Esophagus (tissue), 2 donors: Measurements from ENCODE around the gene RASGRF1. TPM values are rescaled to one million over a fixed set of nuclear protein-coding genes. Genes with fewer than 3 reads are reported as not detected.
A peak's percentile ranks its signal among the peaks of the same experiment; 100 is the strongest.

ENCODE experiments used
- H3K27ac ChIP-seq, 2 donors: one replicate each; pipeline ENCODE4 v1.5.1; 2013; ENCODE audit warnings: low read depth in 2 of 2, mild to moderate bottlenecking in 2 of 2, inconsistent platforms in 1 of 2, low read length in 1 of 2, moderate library complexity in 1 of 2
- H3K27me3 ChIP-seq, 2 donors: one replicate each; pipeline ENCODE4 v1.6.1; 2013; ENCODE audit warnings: low read length in 2 of 2, control low read depth in 1 of 2, mild to moderate bottlenecking in 1 of 2; ENCODE audit not compliant: insufficient read depth in 2 of 2, control insufficient read depth in 1 of 2
- H3K36me3 ChIP-seq, 2 donors: one replicate each; pipeline ENCODE4 v1.6.1; 2013; ENCODE audit warnings: low read length in 1 of 2; ENCODE audit not compliant: control insufficient read depth in 2 of 2, insufficient read depth in 2 of 2
- H3K4me1 ChIP-seq, 2 donors: one replicate each; pipeline ENCODE4 v1.6.1; 2013; ENCODE audit warnings: low read length in 1 of 2; ENCODE audit not compliant: control insufficient read depth in 2 of 2, insufficient read depth in 2 of 2
- H3K4me3 ChIP-seq, 2 donors: one replicate each; pipeline ENCODE4 v1.5.1; 2013; ENCODE audit warnings: low read length in 2 of 2, mild to moderate bottlenecking in 2 of 2, low read depth in 1 of 2, moderate library complexity in 1 of 2
- H3K9me3 ChIP-seq, 2 donors: one replicate each; pipeline ENCODE4 v1.6.1; 2013; ENCODE audit warnings: mild to moderate bottlenecking in 2 of 2, low read depth in 1 of 2, low read length in 1 of 2, moderate library complexity in 1 of 2; ENCODE audit not compliant: control insufficient read depth in 2 of 2, insufficient read depth in 1 of 2
- WGBS, 2 donors: extraction: QIAGEN DNeasy Blood & Tissue Kit; methylation state at CpG; one replicate each; pipeline ENCODE4 v1.1.7; 2013; 5-methylcytosine and 5-hydroxymethylcytosine counted together
- polyA plus RNA-seq, 2 donors: library from polyadenylated mRNA; stranded (reverse); fragments of 200-250 nt; gene quantifications; one replicate each; pipeline ENCODE4 v1.2.3, GENCODE V29; 2013
- donor health status: healthy with polysubstance abuse.
- donor health status: Bipolar disorder and iron deficiency.

Gene RASGRF1
- polyA plus RNA-seq, 2 donors = 0.02 to 0.04 TPM

DNA sequence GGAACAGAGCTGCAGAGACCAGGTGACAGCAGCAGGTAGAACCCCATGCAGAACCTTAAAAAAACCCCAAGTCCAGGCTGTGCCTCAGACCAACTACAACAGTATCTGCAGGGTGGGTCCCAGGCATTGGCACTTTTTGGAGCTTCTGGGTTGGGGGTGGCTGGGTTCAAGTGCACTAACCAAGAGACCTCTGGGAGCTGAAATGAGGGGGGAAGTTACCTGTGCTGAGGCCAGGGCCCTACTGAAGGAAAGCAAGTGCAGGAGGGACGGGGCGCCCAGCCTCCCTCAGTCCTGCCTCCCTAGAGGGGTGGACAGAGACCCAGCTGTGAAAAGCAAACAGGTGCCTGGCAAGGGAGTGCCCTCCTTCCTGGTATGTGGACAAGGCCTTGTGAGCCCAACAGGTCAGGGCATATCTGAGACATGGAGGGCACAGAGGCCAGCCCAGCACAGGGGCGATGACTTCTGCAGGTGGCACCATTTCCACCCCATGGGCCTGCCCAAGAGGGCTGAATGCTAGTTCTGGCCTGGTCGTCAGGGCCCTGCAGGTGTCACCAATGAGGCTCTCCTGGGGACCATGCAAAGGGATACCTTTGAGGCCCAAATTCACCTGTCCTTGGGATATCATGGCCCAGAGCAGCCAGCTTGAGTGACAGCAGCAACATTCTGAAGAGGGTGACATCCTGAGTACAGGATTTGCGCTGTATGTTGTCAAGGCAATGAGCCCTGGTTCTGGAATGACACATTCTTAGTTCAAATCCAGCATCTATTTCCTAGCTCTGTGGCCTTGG lies 164.4 kb downstream of the RASGRF1 start:
- peaks cover 0 to 2% of the 10 kb centered on the region in 2 donors for H3K9me3 ChIP-seq
- H3K27me3 ChIP-seq = no peaks in the 10 kb centered on the region
- H3K27ac ChIP-seq = no peak overlapping the region
- 88 to 96% methylated on average over 5 of the region's 5 CpGs for WGBS, 2 donors
- peaks cover 18 to 37% of the 10 kb centered on the region in 2 donors for H3K36me3 ChIP-seq
- H3K4me3 ChIP-seq = no peak overlapping the region
- peaks cover 0 to 23% of the 10 kb centered on the region in 2 donors for H3K4me1 ChIP-seq

DNA sequence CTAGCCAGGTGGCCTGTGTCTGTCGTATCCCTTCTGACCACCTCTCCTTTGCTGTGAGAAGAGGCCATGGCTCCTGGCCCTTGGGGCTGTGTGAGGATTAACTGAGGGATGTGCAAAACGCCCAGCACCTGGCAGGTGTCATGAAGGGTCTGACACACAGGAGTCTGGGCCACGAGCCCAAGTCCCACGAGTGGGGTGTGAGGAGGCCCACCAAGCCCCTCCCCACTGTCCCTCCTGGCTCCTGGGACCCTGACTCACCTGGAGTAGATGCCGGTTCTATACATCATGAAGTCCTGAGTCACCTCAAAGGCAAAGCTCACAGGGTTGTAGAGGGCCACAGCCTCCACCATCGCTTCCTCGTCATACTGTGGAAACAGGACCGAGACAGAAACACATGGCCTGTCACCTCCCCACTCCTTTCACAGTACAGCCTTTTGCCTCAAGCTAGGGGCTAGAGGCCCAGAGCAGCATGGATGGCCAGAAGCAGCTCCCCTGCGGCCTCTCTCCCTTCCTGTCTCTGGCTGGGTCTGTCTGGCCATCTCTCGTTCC lies 165.4 kb downstream of the RASGRF1 start:
- Histone ChIP-seq H3K4me3 (no peak overlapping the region), H3K9me3 (peaks cover 0 to 2% of the 10 kb centered on the region in 2 donors), H3K27me3 (no peaks in the 10 kb centered on the region), H3K36me3 (peaks cover 20 to 39% of the 10 kb centered on the region in 2 donors), H3K4me1 (peaks cover 0 to 16% of the 10 kb centered on the region in 2 donors), H3K27ac (no peak overlapping the region)
- 70 to 79% methylated on average over 10 of the region's 10 CpGs for WGBS, 2 donors

DNA sequence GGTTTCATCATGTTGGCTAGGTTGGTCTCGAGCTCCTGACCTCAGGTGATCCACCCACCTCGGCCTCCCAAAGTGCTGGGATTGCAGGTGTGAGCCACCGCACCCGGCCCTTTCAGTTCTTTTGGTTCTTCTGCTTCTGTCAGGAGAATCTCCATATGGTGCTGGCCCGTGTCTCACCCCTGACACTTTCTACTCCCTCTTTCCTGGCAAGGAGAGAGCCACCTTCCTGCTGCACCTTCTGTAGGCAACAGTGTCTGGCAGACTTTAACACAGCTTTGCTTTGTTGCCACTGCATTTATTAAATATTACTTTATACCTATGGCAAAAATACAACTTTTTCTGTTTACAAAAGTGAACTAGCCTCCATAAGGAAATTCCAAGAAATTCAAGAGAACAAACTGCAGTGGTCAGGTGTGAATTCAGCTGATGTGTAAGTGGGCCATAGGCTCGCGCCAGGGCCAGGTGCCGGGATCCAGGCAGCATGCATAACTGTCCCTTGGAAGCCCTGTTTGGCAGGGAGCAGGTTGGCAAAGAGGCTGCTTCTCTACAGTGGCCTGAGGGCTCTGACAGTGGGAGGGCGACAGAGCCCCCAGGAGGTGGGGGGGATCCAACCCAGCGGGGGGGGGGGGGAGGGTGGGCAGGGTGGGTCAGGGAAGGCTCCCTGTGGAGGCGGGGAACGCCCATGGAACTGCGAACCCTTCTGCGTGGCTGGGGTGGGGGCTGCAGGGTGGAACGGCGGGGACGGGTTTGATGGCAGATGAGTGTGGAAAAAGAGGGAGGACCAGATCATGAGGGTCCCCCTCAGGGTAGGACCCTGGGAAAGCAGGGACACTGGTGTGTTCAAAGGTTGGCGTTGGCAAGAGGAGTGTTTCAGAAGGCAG lies 166.9 kb downstream of the RASGRF1 start:
- Histone ChIP-seq H3K9me3 (peaks cover 0 to 2% of the 10 kb centered on the region in 2 donors), H3K4me1 (peaks cover 0 to 12% of the 10 kb centered on the region in 2 donors), H3K36me3 (peaks cover 20 to 39% of the 10 kb centered on the region in 2 donors), H3K27me3 (no peaks in the 10 kb centered on the region), H3K4me3 (no peak overlapping the region), H3K27ac (no peak overlapping the region)
- WGBS, 2 donors = 90 to 92% methylated on average over 15 to 18 of the region's 18 CpGs

DNA sequence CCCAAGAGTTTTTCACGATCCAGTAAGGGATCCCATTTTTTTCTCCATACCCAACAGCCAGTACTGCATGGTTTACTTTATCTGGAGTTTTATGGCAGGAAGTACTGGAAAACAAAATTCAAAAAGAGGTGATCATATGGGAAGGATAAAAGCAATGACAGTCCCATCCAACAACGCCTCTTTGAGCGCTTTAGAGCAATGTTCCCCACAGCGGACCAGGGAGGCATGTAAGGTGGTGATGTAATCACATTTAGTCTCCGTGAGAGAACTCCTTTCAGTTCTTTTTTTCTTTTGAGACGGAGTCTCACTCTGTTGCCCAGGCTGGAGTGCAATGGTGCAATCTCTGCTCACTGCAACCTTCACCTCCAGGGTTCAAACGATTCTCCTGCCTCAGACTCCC lies 167.6 kb downstream of the RASGRF1 start:
- no peaks in the 10 kb centered on the region for H3K27me3 ChIP-seq
- peaks cover 0 to 11% of the 10 kb centered on the region in 2 donors for H3K4me1 ChIP-seq
- H3K9me3 ChIP-seq = peaks cover 0 to 2% of the 10 kb centered on the region in 2 donors
- WGBS, 2 donors = 77 to 78% methylated on average over 7 of the region's 7 CpGs
- H3K36me3 ChIP-seq = peaks cover 20 to 39% of the 10 kb centered on the region in 2 donors
- H3K27ac ChIP-seq = no peak overlapping the region
- H3K4me3 ChIP-seq = no peak overlapping the region

DNA sequence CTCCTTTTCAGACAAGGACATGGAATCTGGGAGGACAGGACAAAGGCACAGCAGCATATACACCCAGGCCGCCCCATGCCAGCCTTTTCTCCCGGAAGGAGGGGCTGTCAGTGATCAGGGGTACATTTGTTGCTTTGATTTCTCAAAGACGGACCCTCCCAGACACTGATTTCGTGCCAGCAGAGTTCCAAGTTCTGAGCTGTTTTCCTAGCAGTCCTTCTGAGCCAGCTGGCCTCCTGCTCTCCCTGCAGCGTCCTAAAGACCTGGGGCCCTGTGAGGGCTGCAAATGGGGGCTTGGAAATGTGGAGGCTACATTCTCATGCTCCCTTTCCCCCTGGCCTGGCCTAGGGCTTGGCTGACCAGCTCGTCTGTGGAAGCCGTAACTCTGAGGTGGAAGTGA lies 168.1 kb downstream of the RASGRF1 start:
- no peaks in the 10 kb centered on the region for H3K27me3 ChIP-seq
- peaks cover 0 to 8% of the 10 kb centered on the region in 2 donors for H3K4me1 ChIP-seq
- H3K36me3 ChIP-seq = peaks cover 23 to 38% of the 10 kb centered on the region in 2 donors
- 79 to 89% methylated on average over 7 of the region's 7 CpGs for WGBS, 2 donors
- H3K4me3 ChIP-seq = no peak overlapping the region
- H3K27ac ChIP-seq = no peak overlapping the region
- peaks cover 0 to 2% of the 10 kb centered on the region in 2 donors for H3K9me3 ChIP-seq

DNA sequence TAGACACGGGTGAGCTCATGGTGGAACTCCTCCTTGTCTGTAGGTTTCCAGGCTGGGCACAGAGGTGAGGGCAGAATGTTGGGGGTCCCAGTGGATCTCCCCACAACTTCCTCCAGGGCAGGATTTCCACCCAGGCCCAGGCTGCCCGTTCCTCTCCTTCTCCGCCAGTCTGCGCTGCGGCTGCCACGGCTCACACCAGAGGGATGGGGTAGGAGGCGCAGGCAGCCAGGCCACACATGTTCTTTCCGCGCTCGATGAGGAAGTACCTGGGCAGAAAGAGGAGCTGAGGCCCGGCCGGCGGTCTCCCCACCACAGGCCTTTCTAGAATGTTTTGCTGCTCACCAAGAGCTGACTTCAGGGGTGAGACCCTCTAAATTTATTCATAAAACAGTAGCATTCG lies 168.6 kb downstream of the RASGRF1 start:
- H3K27me3 ChIP-seq = no peaks in the 10 kb centered on the region
- H3K4me1 ChIP-seq = peaks cover 0 to 4% of the 10 kb centered on the region in 2 donors
- no peak overlapping the region for H3K27ac ChIP-seq
- H3K4me3 ChIP-seq = no peak overlapping the region
- H3K36me3 ChIP-seq = peaks cover 23 to 33% of the 10 kb centered on the region in 2 donors
- 94 to 96% methylated on average over 14 of the region's 14 CpGs for WGBS, 2 donors
- H3K9me3 ChIP-seq = peaks cover 0 to 2% of the 10 kb centered on the region in 2 donors

DNA sequence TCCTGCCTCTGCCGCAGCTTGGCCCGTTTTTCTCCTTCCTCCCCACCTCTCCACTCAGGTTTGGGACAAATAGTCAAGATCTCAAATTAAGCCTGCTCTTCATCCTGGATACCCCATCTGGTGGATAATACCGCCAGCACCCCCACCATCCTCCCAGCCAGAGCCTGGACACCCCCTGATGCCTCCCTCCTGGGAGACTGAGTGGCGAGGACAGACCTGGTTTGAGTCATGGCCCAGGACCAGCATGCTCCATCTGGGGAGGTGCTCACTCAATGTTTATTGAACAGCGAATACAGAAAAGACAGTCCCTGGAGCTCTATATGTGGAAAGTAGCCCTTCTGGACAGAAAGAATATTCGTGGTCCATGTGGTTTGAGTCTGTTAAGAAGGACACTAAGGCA lies 169.1 kb downstream of the RASGRF1 start:
- Histone ChIP-seq H3K27me3 (no peaks in the 10 kb centered on the region), H3K36me3 (peaks cover 23 to 30% of the 10 kb centered on the region in 2 donors), H3K27ac (no peak overlapping the region), H3K4me3 (no peak overlapping the region), H3K4me1 (peaks cover 0 to 4% of the 10 kb centered on the region in 2 donors), H3K9me3 (peaks cover 0 to 2% of the 10 kb centered on the region in 2 donors)
- WGBS, 2 donors = 82 to 86% methylated on average over 6 of the region's 6 CpGs

DNA sequence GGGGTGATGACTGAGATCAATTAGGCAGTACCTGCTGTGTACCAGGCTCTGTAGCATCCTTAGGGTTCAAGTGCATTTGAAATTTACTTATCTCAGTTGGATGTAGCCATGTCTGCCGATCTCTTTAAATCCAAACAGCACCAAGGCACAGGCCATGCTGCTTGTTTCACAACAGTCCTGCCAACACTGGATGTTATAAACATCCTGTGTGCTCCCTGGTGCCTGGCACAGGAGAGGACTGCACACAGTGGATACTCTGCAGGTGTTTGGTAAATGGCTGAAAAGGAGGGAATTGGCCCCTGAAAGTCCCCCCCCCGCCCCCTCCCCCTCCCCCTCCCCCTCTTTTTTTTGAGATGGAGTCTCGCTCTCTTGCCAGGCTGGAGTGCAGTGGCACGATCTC lies 172.7 kb downstream of the RASGRF1 start:
- Histone ChIP-seq H3K36me3 (peaks cover 17 to 20% of the 10 kb centered on the region in 2 donors), H3K4me1 (peaks cover 0 to 4% of the 10 kb centered on the region in 2 donors), H3K4me3 (no peak overlapping the region), H3K27me3 (no peaks in the 10 kb centered on the region), H3K9me3 (peaks cover 0 to 2% of the 10 kb centered on the region in 2 donors), H3K27ac (no peak overlapping the region)
- 87 to 91% methylated on average over 2 to 4 of the region's 4 CpGs for WGBS, 2 donors

DNA sequence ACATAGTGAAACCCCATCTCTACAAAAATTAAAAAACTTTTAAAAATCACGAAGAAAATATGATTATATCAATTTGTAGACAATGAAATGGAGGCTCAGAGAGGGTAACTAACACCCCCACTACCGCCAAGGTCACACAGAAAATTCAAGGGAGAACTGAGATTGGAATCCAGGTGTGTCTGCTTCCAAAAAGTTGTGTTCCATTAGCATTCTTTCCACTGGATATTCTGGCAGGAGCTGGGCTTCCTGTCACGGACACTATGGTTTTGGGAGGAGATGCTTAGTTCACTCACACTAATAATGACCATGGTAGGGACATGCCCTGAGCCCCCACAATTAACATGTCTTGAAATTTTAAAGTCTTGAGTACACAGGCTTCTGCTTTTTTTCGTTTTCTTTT lies 174.5 kb downstream of the RASGRF1 start:
- Histone ChIP-seq H3K36me3 (peaks cover 4 to 6% of the 10 kb centered on the region in 2 donors), H3K4me1 (peaks cover 0 to 4% of the 10 kb centered on the region in 2 donors), H3K4me3 (no peak overlapping the region), H3K27ac (peak overlapping the region; percentile 13 to 72), H3K27me3 (no peaks in the 10 kb centered on the region), H3K9me3 (no peaks in the 10 kb centered on the region)
- WGBS, 2 donors = 52 to 70% methylated on average over 4 of the region's 4 CpGs
